GM12891 (cell line): ENCODE measurements around the gene TRAPPC6A. TPM values are rescaled to one million over a fixed set of nuclear protein-coding genes. Genes with fewer than 3 reads are reported as not detected.

ENCODE experiments used
- DNase-seq: peaks from one replicate; pipeline ENCODE4 v3.0.0; 2011; ENCODE audit warnings: low spot score; ENCODE audit not compliant: insufficient read length
- FAIRE-seq: peaks from 2 replicates; lab custom pipeline; 2011; peaks lifted over from hg19 to GRCh38; lab: Jason Lieb, UNC
- PAX5 ChIP-seq: IDR thresholded peaks from 2 replicates; pipeline ENCODE4 v1.6.1; 2011; ENCODE audit warnings: low read length, moderate library complexity, mild to moderate bottlenecking; ENCODE audit not compliant: insufficient read depth, severe bottlenecking
- POLR2A ChIP-seq: IDR thresholded peaks from 2 replicates; pipeline ENCODE4 v1.6.1; 2011; ENCODE audit warnings: low read depth, low read length, control low read depth
- POLR2AphosphoS5 ChIP-seq: IDR thresholded peaks from 2 replicates; pipeline ENCODE4 v1.6.1; 2011; ENCODE audit warnings: low read depth, low read length, control low read depth
- POU2F2 ChIP-seq: IDR thresholded peaks from 2 replicates; pipeline ENCODE4 v1.6.1; 2011; ENCODE audit warnings: low read depth, mild to moderate bottlenecking, control low read depth, low read length, moderate library complexity
- SPI1 ChIP-seq: IDR thresholded peaks from 2 replicates; pipeline ENCODE4 v1.6.1; 2011; ENCODE audit warnings: low read depth, low read length, control low read depth
- TAF1 ChIP-seq: IDR thresholded peaks from 2 replicates; pipeline ENCODE4 v1.6.1; 2011; ENCODE audit warnings: low read depth, low read length, control low read depth
- polyA plus RNA-seq: library from polyadenylated mRNA; unstranded; fragments of >200 nt; gene quantifications from one replicate; pipeline ENCODE4 v1.2.1, GENCODE V29; 2012; ENCODE audit warnings: low read depth, missing spikeins, inconsistent platforms; ENCODE audit not compliant: missing spikeins

The TRAPPC6A gene, protein sequence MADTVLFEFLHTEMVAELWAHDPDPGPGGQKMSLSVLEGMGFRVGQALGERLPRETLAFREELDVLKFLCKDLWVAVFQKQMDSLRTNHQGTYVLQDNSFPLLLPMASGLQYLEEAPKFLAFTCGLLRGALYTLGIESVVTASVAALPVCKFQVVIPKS
- 106 TPM for polyA plus RNA-seq

DNA sequence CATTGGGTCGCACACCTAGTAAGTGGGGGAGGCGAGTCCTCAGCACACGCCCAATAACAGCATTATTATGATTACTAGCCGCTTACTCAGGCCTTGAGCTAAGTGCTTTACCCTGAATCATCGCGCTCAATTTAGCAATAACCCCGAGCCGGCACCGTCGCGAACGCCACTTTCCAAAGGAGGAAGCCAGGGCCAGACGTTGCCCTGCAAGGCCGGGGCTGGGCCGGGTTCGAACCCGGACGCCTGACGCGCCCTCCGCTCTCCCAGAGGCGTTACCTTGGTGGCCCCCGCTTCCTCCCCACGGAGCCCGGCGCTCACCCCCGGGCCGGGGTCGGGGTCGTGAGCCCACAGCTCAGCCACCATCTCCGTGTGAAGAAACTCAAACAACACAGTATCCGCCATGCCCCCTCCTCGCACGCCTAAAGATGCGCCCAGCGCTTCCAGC, at the start of gene TRAPPC6A:
Gene TRAPPC6A (minus strand): TSS at position 421 of the 445 bp plus-strand sequence. CDS start 19 bp downstream, at position 402.
- FAIRE-seq (no peak), DNase-seq (no peak)
- 0 out of 2 replicates have a peak, but pooled peaks have one; percentile 50 for TF ChIP-seq POU2F2
- TF ChIP-seq POLR2AphosphoS5: no peak
- TF ChIP-seq TAF1: peak; percentile 61; the same call in 1 of the 2 replicates
- peak; percentile 63; the same call in 1 of the 2 replicates for TF ChIP-seq POLR2A
- no peak for TF ChIP-seq PAX5
- no peak for TF ChIP-seq SPI1

DNA sequence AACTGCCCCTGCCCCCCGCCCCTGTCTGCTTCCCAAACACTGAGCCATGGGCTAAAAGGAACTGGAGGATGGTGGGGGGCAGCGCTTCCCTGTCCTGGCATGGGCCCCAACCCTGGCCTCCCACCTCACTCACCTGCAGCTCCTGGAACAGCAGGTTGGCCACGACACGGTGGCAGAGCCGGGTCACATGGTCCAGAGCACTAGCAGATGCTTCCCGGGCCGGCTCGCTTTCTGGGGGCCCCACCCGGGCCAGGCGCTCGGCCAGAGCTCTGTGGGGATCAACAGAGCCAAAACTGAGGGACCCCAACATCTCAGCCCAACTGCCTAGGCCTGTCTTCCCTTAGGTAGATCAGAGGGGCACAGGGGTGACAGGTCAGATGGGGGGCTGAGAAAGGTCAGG, 46.6 kb upstream of the TRAPPC6A start:
- DNase-seq: no peak
- TF ChIP-seq TAF1: no peak
- no peak for TF ChIP-seq POLR2AphosphoS5
- TF ChIP-seq POLR2A: no peak
- no peak for TF ChIP-seq SPI1
- TF ChIP-seq POU2F2: no peak
- TF ChIP-seq PAX5: no peak
- FAIRE-seq: no peak

DNA sequence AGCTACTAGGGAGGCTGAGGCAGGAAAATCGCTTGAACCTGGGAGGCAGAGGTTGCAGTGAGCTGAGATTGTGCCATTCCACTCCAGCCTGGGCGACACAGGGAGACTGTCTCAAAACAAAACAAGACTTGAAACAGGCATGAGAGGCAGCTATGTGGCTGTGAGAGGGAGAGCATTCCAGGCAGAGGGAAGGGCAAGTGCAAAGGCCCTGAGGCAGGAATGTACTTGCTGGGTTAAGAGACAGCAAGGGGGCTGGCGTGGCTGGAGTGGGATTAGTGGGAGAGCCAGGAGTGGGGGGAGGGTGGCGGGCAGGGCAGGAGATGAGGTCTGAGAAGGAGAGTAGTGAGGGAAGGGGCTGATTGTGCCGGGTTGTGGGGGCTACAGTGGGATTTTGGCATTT, 45.8 kb upstream of the TRAPPC6A start:
- DNase-seq (no peak), FAIRE-seq (no peak)
- no peak for TF ChIP-seq POU2F2
- no peak for TF ChIP-seq POLR2AphosphoS5
- no peak for TF ChIP-seq SPI1
- TF ChIP-seq POLR2A: no peak
- TF ChIP-seq TAF1: no peak
- no peak for TF ChIP-seq PAX5

DNA sequence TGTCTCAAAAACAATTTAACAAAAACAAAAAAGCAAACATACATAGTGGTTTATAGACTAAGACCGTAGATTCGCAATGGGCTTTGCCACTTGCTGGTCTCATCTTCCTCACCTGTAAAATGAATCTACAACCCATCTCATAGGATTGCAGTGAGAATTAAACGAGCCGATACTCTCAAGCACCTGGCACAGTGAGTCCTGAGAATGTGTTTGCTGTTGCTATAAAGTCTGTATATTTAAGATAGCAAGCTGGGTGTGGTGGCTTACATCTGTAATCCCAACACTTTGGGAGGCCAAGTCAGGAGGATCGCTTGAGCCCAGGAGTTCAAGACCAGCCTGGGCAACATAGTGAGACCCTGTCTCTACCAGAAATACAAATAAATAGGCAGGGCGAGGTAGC, 44.7 kb upstream of the TRAPPC6A start:
- no peak for TF ChIP-seq POLR2AphosphoS5
- TF ChIP-seq SPI1: no peak
- TF ChIP-seq POLR2A: no peak
- TF ChIP-seq TAF1: no peak
- TF ChIP-seq POU2F2: no peak
- no peak for TF ChIP-seq PAX5
- FAIRE-seq (no peak), DNase-seq (no peak)

DNA sequence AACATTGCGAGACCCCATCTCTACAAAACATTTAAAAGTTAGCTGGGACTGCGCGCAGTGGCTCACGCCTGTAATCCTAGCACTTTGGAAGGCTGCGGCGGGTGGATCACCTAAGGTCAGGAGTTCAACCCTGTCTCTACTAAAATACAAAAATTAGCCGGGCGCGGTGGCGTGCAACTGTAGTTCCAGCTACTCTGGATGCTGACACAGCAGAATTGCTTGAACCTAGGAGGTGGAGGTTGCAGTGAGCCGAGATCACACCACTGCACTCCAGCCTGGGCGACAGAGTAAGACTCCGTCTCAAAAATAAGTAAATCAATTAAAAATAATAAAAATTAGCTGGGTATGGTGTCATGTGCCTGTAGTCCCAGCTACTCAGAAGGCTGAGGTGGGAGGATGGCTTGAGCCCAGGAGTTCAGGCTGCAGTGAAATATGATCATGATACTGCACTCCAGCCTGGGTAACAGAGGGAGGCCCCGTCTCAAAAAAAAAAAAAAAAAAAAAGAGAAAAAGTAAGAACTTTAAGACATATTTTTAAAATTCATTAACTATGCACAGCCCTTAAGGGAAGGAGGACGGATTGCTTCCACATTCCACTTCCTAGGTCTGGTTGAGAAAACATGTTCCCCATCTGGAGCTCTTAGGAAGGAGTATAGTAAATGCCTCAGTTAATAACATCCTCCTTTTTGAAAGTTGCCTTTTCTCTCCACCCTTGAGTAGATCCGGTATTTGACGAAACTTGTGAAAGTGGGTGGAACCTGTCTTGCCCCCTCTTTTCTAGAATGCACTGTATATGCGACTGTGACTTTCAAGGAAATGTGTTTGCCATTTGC, 41.1 kb upstream of the TRAPPC6A start:
- TF ChIP-seq POLR2A (no peak), POLR2AphosphoS5 (no peak), POU2F2 (no peak), TAF1 (no peak), PAX5 (no peak), SPI1 (no peak)
- FAIRE-seq (no peak), DNase-seq (no peak)

DNA sequence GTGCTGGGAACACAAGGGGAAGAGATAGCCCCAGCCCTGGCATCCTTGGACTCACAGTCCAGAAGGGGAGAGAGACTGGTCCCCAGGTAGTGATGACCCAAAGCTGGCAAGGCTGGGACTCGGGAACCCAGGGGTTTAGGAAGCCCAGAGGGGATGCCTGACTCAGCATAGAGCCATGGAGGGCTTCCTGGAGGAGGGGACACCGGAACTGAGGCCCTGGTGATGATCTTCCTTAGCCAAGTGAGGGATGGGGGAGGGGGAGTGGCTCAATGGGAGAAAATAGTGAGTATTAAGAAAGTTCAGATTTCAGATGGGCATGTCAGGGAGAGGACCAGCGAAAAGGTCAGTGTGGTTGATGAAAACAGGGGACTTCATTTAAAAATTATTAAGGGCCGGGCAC, 40.4 kb upstream of the TRAPPC6A start:
- FAIRE-seq: no peak
- DNase-seq: no peak
- TF ChIP-seq PAX5 (no peak), POLR2A (no peak), SPI1 (no peak), POU2F2 (no peak), TAF1 (no peak), POLR2AphosphoS5 (no peak)

DNA sequence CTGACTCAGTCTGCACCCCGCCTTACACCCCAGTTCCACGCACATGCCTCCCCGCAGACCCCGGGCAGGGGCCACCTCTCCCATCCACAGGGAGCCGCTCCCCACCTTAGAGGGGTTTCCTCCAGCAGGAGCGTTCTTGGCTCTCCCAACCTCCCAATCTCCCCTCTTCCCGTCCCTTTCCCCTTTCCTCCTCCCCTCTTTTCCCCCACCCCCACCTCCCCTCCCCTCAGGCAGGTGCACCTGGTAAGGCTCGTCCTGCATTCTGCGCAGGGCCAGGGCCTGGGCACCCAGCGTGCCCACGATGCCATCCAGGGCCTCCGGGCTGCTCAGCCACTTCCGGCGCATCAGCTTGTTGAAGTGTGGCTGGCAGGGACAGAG, 39.9 kb upstream of the TRAPPC6A start:
- TF ChIP-seq POLR2AphosphoS5 (no peak), POLR2A (no peak), SPI1 (no peak), PAX5 (no peak), POU2F2 (no peak), TAF1 (no peak)
- no peak for FAIRE-seq

DNA sequence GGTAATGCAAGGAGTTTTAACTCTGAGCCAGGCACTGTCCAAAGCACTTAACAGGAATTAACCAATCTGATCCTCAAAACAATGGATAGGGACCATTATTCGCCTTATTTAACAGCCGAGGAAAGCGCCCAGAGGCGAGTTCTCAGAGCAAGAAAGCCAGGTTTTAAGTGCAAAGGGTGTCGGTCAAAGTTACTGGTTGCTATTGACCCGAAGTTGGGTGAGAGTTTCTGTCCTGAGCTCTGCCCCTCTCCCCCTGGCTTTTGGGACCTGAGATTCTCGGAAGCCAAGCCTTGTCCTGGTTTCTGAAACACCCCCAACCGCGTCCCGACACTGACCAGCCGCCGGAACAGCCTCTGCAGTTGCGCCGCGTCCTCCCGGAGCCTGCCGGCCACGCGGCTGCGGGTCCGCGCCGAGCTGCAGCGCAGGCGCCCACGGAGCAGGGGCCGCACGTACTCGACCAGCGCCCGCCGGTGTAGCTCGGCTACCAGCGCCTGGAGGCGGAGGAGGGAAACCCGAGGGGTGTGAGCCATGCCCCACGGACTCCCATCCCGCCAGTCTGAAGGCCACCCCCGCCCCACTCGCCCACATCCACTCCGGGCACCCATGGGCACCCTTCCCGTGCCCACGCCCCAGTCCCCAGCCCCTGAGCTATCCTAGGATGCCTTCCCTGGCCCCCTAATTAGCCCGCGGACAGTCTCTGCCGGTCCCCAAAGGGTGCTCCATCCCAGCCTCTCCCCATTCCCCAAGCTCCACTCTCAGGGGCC, 39.3 kb upstream of the TRAPPC6A start:
- FAIRE-seq (no peak), DNase-seq (no peak)
- no peak for TF ChIP-seq TAF1
- TF ChIP-seq POU2F2: no peak
- no peak for TF ChIP-seq POLR2AphosphoS5

More for the DNA sequence above, 39.9 kb upstream of the TRAPPC6A start:
- DNase-seq: no peak

DNA sequence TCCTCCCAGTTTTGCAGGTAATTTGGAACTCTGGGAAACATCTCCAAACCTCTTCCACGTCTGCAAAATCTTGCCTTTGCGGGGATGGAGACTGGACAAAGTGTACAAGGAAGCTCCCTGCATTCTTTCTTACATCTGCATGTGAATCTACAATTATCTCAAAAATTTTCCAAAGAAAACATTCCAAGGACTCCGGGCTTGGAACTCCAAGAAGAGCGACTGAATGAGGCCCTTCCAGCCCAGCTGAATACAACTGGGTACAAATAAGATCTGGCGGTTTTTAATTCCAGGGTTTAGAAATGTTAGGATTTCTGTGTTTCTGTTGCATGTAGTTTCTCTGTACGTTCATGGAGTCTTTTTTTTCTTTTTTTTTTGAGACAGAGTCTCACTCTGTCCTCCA, 38.6 kb upstream of the TRAPPC6A start:
- TF ChIP-seq POLR2A: no peak
- TF ChIP-seq POU2F2: no peak
- no peak for TF ChIP-seq POLR2AphosphoS5
- no peak for TF ChIP-seq TAF1
- TF ChIP-seq PAX5: no peak
- TF ChIP-seq SPI1: no peak
- no peak for DNase-seq
- FAIRE-seq: no peak
